ENCODE results near the gene ZBTB7C.

DNA sequence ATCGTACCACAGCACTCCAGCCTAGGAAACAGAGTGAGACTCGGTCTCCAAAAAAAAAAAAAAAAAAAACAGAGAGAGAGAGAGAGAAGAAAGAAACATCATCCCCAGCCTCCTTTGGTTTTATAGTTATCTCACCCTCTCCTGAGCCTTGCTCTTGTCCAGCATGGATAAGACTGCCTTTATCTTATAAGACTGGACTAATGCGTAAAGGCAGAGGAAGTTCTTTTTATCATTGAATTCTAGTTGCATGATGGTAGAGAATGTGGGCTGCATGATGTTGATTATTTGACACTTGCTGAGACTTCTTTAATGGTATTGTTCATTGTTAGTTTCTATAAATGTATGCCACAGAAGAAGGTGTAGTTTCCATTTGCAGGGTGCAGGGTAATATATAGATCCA, 124.4 kb downstream of the ZBTB7C start:
- TF ChIP-seq FOXJ3 (CRISPR knock-in tag; IDR thresholded peaks at IDR 0.05) = no peak
- TF ChIP-seq POLR2AphosphoS5 (IDR thresholded peaks at IDR 0.05; ENCODE audit: low read depth, low read length) = no peak
- no peak for TF ChIP-seq RAD21 (IDR thresholded peaks at IDR 0.05; ENCODE audit: low read length)
- no peak for TF ChIP-seq SIN3A (IDR thresholded peaks at IDR 0.05; ENCODE audit: borderline replicate concordance, low read depth, low read length)
- TF ChIP-seq EZH2phosphoT487 (IDR thresholded peaks at IDR 0.05; ENCODE audit: borderline replicate concordance, low read depth) = no peak
- TF ChIP-seq, protein P1, sequence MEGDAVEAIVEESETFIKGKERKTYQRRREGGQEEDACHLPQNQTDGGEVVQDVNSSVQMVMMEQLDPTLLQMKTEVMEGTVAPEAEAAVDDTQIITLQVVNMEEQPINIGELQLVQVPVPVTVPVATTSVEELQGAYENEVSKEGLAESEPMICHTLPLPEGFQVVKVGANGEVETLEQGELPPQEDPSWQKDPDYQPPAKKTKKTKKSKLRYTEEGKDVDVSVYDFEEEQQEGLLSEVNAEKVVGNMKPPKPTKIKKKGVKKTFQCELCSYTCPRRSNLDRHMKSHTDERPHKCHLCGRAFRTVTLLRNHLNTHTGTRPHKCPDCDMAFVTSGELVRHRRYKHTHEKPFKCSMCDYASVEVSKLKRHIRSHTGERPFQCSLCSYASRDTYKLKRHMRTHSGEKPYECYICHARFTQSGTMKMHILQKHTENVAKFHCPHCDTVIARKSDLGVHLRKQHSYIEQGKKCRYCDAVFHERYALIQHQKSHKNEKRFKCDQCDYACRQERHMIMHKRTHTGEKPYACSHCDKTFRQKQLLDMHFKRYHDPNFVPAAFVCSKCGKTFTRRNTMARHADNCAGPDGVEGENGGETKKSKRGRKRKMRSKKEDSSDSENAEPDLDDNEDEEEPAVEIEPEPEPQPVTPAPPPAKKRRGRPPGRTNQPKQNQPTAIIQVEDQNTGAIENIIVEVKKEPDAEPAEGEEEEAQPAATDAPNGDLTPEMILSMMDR (IDR thresholded peaks at IDR 0.05) = no peak
- TF ChIP-seq, protein P2, sequence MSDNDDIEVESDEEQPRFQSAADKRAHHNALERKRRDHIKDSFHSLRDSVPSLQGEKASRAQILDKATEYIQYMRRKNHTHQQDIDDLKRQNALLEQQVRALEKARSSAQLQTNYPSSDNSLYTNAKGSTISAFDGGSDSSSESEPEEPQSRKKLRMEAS (IDR thresholded peaks at IDR 0.05; ENCODE audit: low read depth) = no peak
- TF ChIP-seq NFIC (IDR thresholded peaks at IDR 0.05; ENCODE audit: borderline replicate concordance) = no peak
- TF ChIP-seq, protein P3, sequence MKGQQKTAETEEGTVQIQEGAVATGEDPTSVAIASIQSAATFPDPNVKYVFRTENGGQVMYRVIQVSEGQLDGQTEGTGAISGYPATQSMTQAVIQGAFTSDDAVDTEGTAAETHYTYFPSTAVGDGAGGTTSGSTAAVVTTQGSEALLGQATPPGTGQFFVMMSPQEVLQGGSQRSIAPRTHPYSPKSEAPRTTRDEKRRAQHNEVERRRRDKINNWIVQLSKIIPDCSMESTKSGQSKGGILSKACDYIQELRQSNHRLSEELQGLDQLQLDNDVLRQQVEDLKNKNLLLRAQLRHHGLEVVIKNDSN (IDR thresholded peaks at IDR 0.05; ENCODE audit: borderline replicate concordance, low read depth) = no peak
- no peak for TF ChIP-seq NRF1 (IDR thresholded peaks at IDR 0.05; ENCODE audit: low read depth, low read length)
- no peak for TF ChIP-seq TCF12 (IDR thresholded peaks at IDR 0.05)
- TF ChIP-seq EP300 (IDR thresholded peaks at IDR 0.05; ENCODE audit: borderline replicate concordance in 1 of 2, low read depth in 1 of 2, low read length in 1 of 2) = no peak
- TF ChIP-seq, protein P4, sequence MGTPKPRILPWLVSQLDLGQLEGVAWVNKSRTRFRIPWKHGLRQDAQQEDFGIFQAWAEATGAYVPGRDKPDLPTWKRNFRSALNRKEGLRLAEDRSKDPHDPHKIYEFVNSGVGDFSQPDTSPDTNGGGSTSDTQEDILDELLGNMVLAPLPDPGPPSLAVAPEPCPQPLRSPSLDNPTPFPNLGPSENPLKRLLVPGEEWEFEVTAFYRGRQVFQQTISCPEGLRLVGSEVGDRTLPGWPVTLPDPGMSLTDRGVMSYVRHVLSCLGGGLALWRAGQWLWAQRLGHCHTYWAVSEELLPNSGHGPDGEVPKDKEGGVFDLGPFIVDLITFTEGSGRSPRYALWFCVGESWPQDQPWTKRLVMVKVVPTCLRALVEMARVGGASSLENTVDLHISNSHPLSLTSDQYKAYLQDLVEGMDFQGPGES (IDR thresholded peaks at IDR 0.05; ENCODE audit: low read depth, low read length) = no peak

Data from SK-N-SH (cell line).